Mucosa of descending colon (tissue), 3 donors: ENCODE data around the gene SH3GL3. TPM values are rescaled to one million over a fixed set of nuclear protein-coding genes. Genes with fewer than 3 reads are reported as not detected.

Experiments
- ATAC-seq: fragments of 200-7000 bp; cut with Tn5 transposase; one replicate; pipeline ENCODE4 v1.9.1; 2020; ENCODE audit warnings: mild to moderate bottlenecking, moderate library complexity
- DNase-seq, 3 donors: peaks; one replicate each; pipeline ENCODE4 v3.0.0-alpha.2; 2020
- H3K36me3 ChIP-seq: fragments of 200-600 bp; one replicate; pipeline ENCODE4 v1.8.0; 2021; ENCODE audit warnings: low read depth, mild to moderate bottlenecking
- H3K4me1 ChIP-seq: fragments of 200-600 bp; one replicate; pipeline ENCODE4 v1.8.0; 2021; ENCODE audit warnings: low read depth, mild to moderate bottlenecking
- H3K4me3 ChIP-seq: fragments of 200-600 bp; one replicate; pipeline ENCODE4 v1.8.0; 2021; ENCODE audit warnings: mild to moderate bottlenecking
- H3K9me3 ChIP-seq: fragments of 200-600 bp; one replicate; pipeline ENCODE4 v1.8.0; 2021; ENCODE audit warnings: mild to moderate bottlenecking
- CTCF ChIP-seq: fragments of 200-600 bp; IDR thresholded peaks from one replicate; pipeline ENCODE4 v1.8.0; 2022; ENCODE audit warnings: antibody characterized with exemption, mild to moderate bottlenecking
- intact Hi-C, 2 donors: fragments of 100-400 bp; cut with DNase I in 1 of 2; cut with micrococcal nuclease in 1 of 2; formaldehyde crosslinking; loops; one replicate each; pipeline versions ENCODE4 v1.11.0 to v1.11.1; 2022; cut with DNase I, micrococcal nuclease
- total RNA-seq, 3 donors: library from RNA; stranded (reverse); fragmentation: NEBNext Ultra II Directional in 2 of 3; extraction: Animal tissue kit (Norgen Biotek cat#: 25700) in 2 of 3; gene quantifications; one replicate each; pipeline versions ENCODE4 v1.2.1 to v1.2.4, GENCODE V29; 2021 to 2023
- donor health status: DM: no; HTN: no; CAD: no; lungs with moderate emphysema.
- donor health status: DM: no; HTN: no; CAD: no.
- donor health status: DM: no; HTN: yes; CAD: no.

Gene SH3GL3
- total RNA-seq, 3 donors from 2014 or later, result 1.2 TPM; not detected in 2

GRCh38 chr15:83665480-83665879 lies 218.3 kb downstream of the SH3GL3 start:
- H3K9me3 ChIP-seq, result no peaks in the 10 kb centered on the region
- no peaks in the 10 kb centered on the region for H3K36me3 ChIP-seq
- TF ChIP-seq CTCF, result no peak
- no peak for DNase-seq
- H3K4me1 ChIP-seq, result no peaks in the 10 kb centered on the region
- H3K4me3 ChIP-seq, result no peak overlapping the region
- ATAC-seq, result no peak
- intact Hi-C loops, result no loop called here

Other genes with a start within 250 kb of the SH3GL3 start
- gene HDGFL3, start 239.5 kb upstream of the SH3GL3 start, total RNA-seq, result 10 to 100 TPM in 2 of 3 donors, 1 to 10 TPM in 1; 7.3 to 58.8 (median 14.1) TPM
- under 1 TPM in 1 of 3 donors, not detected in 2; 0.16 TPM for gene BNC1, start 162.7 kb upstream of the SH3GL3 start, total RNA-seq
- gene ADAMTSL3, start 206.8 kb downstream of the SH3GL3 start, total RNA-seq, result 10 to 100 TPM in 1 of 3 donors, 1 to 10 TPM in 2; 2.2 to 52.1 (median 4.1) TPM